HG02610 (cell line): ENCODE measurements around the gene CFAP126.
A peak's percentile ranks its signal among the peaks of the same experiment; 100 is the strongest.
"Not testable (repeated sequence)": the region's sequence is repeated elsewhere in the genome, so short reads cannot be mapped to it uniquely, and the experiment has no call there.

Experiments used
- ATAC-seq: cut with Tn5 transposase; IDR thresholded peaks from one replicate; pipeline ENCODE4 v1.9.1; 2021; ENCODE audit warnings: mild to moderate bottlenecking, moderate library complexity; ENCODE audit not compliant: unreplicated experiment

Gene CFAP126, protein sequence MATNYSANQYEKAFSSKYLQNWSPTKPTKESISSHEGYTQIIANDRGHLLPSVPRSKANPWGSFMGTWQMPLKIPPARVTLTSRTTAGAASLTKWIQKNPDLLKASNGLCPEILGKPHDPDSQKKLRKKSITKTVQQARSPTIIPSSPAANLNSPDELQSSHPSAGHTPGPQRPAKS

DNA sequence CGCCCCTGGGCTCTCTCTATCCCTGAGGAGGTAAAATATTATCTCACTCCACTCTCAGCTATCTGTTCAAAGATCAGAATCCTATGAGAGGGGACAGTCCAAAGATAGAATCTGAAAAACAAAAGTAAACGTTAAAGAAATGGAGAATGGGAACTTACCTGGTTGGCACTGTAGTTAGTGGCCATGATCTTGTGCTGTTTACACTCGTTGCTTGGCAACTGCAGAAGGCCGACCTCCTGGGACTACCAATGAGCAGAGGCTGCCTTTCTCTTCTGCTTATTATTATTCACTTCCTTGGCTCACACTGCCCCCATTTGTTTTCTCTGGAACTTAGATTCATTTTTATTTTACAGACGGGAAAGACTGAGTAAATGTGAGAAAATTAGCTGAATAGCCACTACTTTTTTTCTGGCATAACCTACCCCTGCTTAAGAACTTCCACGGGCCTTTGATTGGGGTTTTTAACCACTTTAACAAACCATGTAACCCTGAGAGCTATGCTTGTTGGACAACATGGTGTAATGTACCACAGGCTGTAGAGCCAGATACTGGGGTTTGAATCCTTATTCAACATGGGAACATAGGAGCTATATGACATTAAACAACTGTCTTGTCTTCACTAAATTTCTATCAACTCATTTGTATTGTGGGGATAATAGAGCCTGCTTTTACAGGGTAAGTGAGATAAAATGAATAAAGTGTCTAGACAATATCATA lies at the start of gene CFAP126:
TSS of gene CFAP126 (minus strand) at position 193 of the 717 bp plus-strand sequence. CDS start at position 185, 8 bp downstream.
- ATAC-seq: peak; percentile 94

DNA sequence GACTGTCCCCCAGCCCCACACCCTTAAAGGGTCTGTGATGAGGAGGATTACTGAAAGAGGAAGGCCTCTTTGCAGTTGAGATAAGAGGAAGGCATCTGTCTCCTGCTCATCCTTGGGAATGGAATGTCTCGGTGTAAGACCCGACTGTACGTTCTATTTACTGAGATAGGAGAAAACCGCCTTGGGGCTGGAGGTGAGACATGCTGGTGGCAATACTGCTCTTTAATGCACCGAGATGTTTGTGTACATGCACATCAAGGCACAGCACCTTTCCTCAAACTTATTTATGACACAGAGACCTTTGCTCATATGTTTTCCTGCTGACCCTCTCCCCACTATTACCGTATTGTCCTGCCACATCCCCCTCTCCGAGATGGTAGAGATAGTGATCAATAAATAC lies 45.4 kb upstream of the CFAP126 start:
- ATAC-seq: not testable (repeated sequence)

DNA sequence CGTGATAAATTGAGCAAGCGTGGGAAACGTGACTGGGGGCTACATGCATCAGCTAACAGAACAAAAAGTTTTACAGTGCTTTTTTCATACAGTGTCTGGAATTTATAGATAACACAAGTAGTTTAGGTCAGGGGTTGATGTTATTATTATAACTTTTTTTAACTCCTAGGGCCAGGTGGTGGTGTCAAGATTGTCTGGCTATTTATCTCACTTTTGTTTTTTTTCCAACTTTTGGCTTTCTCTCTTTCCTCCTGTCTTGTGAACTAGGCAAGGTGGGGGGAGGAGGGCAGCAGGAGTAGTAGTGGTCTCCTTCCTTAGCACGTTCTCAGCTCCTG lies 42.9 kb upstream of the CFAP126 start:
- ATAC-seq: not testable (repeated sequence)

DNA sequence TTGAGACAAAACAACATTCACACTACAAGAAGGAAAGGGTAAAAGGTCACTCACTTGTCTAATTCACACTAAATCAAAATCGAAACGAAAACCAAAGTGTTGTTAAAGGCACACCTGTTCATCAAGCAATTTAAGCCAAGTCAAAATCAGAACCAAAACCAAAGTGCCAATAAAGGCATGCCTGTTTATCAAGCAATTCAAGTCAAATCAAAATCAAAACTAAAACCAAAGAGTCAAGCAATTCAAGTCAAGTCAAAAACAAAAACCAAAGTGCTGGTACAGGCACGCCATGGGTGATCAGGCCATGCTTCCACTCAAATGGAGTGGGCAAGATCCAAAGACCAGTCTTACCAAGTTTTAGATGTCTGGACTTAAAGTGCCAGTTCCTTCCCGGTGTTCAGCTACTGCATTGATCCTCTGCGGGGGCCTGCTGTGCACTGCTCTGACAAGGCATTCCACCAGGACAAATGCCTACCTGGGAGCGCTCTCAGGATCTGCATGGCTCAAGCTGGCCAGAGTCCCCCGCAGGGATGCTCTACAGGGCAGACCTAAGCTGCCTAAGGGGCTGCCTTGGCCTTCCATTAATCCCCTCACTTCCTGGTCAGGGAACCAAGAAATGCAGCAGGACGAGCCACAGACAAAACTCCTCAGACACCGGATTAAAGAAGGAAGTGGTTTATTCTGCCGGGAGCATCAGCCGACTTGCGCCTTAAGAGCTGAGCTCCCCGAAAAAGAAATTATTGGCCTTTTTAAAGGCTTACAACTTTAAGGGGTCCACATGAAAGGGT lies 42.4 kb upstream of the CFAP126 start:
- peak; percentile 73 for ATAC-seq

DNA sequence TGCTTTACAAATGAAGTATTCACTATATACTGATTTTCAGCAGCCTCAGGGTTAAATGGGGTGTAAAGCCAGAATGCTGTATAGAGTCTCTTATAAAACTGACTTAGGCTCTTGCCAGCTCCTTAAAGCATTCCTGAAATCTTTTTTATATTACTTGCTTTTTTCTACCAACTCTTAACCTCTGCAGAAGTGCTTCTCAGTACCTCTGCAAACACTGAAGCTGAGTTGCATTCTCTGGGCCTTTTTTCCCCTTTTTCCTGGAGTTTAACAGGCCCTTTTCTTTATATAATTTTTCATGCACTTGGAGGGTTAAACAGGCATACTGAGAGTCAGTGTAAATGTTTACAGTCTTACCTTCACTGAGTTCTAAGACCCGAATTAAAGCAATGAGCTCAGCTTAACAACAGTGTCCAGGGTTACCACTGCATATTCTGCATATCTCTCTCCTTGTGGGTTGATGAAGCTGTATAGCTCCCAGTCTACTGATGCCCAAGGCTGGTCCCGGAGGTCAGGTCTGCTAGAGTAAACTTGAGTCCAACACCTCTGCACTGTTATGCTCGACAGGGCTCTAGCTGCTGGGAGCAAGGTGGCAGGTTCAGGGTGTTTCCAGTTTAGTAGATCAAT lies 40.9 kb upstream of the CFAP126 start:
- ATAC-seq: no peak

DNA sequence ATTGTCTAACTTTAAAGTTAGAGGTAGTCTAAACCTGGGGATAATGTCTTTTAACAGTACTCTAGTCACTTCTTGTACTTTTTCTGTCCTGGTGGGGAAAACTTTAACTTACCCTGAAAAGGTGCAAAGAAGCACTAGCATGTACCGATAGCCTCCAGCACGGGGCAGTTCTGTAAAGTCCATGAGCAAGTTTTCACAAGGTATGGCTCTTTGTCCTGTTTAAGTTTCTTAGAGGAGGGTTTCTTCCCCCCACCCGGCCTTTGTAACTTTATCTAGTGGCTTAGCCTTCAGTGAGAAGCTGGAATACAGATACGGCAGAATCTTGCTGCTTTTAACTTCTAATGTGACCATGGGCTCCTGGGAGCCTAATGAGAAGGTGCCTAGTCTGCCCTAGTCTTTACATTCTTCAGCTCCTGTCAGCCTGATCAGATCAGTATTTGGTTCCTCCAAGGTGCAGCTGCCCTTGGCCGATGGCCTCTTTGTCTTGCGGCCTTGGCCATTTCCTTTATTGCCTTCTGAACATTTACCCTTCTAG lies 39.8 kb upstream of the CFAP126 start:
- no peak for ATAC-seq

DNA sequence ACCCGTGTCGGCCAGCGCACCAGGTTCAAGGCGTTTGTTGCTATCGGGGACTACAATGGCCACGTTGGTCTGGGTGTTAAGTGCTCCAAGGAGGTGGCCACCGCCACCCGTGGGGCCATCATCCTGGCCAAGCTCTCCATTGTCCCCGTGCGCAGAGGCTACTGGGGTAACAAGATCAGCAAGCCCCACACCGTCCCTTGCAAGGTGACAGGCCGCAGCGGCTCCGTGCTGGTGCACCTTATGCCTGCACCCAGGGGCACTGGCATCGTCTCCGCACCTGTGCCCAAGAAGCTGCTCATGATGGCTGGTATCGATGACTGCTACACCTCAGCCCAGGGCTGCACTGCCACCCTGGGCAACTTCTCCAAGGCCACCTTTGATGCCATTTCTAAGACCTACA lies 38.9 kb upstream of the CFAP126 start:
- ATAC-seq: not testable (repeated sequence)

DNA sequence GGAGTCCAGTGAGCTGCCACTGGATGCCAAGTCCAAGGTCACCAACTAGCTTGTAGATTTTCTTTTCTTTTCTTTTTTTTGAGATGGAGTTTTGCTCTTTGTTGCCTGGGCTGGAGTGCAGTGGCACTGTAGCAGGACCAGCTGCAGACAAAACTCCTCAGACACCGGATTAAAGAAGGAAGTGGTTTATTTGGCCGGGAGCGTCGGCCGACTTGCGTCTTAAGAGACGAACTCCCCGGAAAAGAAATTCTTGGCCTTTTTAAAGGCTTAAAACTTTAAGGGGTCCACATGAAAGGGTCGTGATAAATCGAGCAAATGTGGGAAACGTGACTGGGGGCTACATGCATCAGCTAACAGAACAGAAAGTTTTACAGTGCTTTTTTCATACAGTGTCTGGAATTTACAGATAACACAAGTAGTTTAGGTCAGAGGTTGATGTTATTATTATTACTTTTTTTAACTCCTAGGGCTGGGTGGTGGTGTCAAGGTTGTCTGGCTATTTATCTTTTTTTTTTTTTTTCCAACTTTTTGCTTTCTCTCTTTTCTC lies 36.4 kb upstream of the CFAP126 start:
- ATAC-seq: no peak

DNA sequence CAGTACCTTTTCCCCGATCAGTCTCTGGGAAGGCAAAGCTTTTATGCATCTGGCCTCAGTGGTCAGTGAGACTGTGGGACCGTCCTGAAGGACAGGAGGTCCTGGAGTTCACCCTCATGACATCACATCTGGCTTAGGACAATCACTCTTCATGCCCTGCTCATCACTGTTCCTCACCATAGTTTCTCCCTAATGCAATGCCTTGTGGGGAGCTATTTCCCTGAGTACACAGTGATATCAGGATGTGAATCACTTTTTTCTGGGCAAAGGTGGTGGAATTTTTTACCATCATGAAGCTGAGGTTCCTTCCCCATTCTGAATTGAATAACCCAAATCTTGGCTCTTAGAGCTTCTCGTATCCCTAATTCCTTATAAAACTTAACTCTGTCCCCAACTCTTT lies 34.8 kb upstream of the CFAP126 start:
- ATAC-seq: no peak

DNA sequence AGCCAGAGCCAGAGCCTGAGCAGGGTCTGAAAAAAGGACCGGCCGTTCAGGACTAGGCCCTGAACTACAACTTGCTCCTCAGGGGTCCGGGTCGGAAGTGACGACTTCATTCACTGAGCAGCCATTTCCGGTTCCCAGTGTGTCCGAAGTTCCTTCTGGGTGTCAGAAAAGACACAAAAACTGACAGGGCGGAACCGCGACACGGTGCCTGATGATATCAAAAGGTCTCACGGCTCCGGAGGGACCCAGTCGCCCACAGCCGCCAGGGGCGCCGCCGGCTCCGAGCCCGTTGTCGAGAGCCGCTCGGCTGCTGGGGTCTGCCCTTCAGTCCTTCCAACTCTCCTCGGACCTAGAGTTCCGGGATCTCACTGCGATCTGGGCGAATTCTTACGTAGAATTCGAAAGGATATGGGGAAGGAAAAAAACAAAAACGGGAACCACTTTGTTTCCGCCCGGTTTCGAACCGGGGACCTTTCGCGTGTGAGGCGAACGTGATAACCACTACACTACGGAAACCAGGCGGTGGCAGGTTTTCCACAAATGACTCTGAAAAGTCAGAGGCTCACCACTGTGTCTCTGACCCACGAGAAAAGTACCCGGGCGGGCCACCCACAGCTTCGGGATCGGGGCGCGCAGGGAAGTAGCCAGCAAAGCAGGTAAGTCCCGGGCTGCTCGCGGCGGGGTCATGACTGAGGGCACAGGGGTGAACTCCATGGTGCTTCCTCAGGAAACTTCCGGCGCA lies 31.8 kb upstream of the CFAP126 start:
- peak; percentile 68 for ATAC-seq

DNA sequence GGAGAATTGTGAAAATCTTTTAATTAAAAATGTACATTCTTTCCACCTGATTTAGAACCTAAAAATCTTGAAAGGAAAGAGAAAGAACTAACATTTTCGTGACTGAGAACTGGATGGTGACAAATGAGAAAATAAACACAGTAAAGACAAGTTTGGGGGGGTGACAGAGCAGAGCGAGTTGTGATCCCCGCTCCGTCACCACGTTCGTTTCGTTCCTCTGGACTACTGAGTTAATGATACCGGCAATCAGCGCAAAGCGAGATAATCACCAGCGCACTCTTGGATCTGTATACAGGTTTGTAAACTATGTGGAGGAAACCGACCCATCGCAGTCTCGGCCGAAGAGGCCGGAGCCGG lies 31.2 kb upstream of the CFAP126 start:
- no peak for ATAC-seq

DNA sequence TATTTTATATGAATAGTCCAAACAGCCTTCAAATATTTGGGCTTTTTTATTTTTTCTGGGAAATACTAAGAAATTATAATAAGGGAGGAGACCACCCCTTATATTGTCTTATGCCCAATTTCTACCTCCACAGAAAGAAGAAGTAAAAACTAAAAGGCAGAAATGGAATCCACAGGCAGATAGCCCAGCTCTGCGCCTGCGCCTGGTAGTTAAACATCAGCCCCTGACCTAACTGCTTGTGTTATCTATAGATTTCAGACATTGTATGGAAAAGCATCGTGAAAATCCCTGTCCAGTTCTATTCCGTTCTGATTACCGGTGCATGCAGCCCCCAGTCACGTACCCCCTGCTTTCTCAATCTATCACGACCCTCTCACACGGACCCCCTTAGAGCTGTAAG lies 29.4 kb upstream of the CFAP126 start:
- ATAC-seq: not testable (repeated sequence)

DNA sequence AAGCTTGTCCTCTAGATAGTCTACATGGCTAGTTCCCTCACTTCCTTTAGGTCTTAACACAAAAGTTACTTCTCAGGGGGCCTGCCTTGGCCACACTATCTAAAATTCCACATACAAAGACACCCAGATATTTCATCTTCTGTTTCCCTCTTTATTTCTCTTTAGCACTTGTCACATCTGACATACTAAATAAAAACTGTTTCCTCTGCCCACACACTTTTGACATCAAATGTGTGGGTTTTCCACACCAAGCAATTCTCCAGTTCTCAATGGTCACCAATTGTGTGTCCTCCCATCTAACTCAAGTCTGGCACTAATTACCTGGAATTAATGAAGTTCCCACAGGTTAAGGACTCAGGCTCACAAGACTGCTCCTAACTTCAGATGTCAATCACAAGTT lies 25.5 kb upstream of the CFAP126 start:
- no peak for ATAC-seq

DNA sequence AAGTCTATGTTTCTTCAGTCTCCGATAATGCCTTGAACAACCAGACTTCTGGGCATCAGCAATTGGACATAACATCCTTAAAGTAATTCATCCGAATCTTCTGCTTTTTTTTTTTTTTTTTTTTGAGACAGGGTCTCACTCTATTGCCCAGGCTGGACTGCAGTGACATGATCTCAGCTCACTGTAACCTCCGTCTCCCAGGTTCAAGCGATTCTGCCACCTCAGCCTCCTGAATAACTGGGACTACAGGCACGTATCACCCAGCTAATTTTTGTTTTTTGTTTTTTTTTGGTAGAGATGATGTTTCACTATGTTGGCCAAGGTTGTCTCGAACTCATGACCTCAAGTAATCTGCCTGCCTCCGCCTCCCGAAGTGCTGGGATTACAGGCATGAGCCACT lies 23.9 kb upstream of the CFAP126 start:
- no peak for ATAC-seq

DNA sequence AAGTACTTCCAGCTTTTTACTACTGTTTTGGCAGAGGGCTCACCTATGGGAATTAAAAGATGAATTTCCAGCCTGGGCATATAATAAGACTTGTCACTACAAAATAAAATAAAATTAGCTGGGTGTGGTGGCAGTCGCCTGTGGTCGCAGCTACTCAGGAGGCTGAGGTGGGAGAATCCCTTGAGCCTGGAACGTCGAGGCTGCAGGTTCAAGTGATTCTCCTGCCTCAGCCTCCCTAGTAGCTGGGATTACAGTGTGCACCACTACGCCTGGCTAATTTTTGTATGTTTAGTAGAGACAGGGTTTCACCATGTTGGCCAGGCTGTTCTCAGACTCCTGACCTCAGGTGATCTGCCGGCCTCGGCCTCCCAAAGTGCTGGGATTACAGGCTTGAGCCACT lies 23.5 kb upstream of the CFAP126 start:
- ATAC-seq: not testable (repeated sequence)

DNA sequence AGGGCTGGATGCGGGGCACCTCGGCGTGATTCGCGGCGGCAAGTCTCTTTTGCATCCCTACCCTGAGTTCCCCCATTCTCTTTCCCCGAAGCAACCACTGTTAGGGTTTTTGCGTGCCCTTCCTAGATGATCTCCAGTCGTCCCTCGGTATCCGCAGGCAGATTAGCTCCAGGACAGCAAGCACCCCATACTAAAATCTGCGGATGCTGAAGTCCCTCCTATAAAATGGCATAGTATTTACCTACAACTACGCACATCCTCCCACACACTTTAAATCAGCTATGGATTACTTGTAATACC lies 22.8 kb upstream of the CFAP126 start:
- no peak for ATAC-seq

DNA sequence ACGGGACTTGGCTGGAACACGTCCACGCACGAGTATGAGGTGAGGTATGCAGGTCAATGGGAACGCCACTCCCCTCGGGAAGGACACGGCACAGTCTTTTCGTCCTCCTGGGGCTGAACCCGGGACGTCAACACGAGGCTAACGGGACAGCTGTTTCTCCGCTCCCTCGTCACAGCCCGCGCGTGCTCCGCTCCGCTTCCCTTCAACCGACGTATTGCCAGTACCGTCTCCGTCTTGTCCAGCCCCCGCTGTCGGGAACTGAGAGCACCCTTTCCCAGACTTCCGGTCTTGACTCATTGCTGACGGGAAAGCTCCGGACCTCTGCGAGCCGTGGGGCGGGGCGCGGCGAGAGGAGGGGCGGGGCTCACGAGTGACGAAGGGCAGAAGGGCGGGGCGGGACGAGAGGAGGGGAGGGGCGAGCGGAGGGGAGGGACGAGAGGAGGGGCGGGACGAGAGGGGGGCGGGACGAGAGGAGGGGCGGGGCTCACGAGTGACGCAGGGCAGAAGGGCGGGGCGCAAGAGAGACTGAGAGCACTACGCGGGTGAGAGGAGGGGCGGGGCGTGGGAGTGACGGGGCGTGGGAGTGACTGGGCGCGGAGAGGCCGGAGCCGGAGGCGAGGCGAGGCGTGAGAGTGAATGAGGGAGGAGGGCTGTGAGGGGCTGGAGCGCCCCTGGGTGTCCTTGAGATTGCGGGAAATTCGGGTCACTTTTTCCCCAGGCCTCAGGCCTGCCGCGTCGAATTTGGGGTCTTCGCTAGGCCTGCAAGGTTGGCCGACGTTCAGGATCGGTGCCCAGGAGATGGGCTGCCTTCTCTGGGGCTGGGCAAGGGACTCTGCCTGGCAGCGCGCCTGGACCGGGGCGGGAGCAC lies 22.2 kb upstream of the CFAP126 start:
- ATAC-seq: peak; percentile 76

DNA sequence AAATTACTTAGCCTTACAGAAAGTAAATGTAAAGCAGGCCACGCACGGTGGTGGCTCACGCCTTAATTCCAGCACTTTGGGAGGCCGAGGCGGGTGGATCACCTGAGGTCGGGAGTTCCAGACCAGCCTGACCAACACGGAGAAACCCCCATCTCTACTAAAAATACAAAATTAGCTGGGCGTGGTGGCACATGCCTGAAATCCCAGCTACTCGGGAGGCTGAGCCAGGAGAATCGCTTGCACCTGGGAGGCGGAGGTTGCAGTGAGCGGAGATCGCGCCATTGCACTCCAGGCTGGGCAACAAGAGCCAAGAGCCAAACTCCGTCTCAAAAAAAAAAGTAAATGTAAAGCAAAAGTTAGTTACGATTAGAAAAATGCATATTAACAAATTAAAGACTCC lies 21.5 kb upstream of the CFAP126 start:
- ATAC-seq: not testable (repeated sequence)

DNA sequence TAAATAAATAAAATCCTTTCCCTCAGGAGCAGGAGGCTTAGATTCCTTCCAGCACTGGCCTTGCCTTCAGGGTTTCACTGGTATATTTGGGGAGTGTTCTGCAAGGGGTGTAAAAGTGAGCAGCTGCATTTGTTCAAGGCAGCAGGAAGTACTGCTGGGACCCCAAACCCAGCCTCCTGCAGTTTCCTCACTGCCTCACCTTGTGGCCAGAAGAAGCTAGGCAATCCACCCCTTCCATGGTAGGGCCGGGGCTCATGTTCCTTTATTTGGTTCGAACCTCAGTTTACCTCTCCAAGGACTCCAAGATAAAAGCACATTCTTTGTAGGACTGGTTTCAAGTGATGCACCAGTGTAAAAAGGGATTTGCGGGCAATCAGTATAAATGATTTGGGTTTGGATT lies 21.0 kb upstream of the CFAP126 start:
- ATAC-seq: no peak
